MM.1S (cell line): ENCODE data around the gene ABCB7.

Experiments
- CTCF ChIP-seq: fragments of 300-600 bp; sonication (generic); IDR thresholded peaks from 2 replicates; pipeline ENCODE4 v1.5.1; 2016; ENCODE audit warnings: antibody characterized with exemption, low read length, mixed read lengths
- EZH2 ChIP-seq: fragments of 300-600 bp; sonication (generic); optimal IDR thresholded peaks from 2 replicates; pipeline ENCODE3; 2017; ENCODE audit warnings: low read depth, mild to moderate bottlenecking, antibody characterized with exemption, low read length, mixed read lengths

- no peak for TF ChIP-seq CTCF
- TF ChIP-seq EZH2 = no peak
These were observed 23.4 kb downstream of the ABCB7 start for GRCh38 chrX:75132672-75133071.
